Stimulated activated naive B cell treated with anti-CD40 and anti-IgM and Interleukin-4, amounts not matched to agents 10 μg/mL and 1 μg/mL and 100 μg/mL, for 72 hours (primary cell): Measurements from ENCODE around the gene APBA1.

Experiments
- ATAC-seq, 2 donors: fragments of 150-1000 bp; cut with Tn5 transposase; replicated peaks; 2 replicates each; pipeline ENCODE4 v1.10.0; 2021; ENCODE audit warnings: moderate library complexity in 1 of 2
- DNase-seq: peaks from one replicate; pipeline ENCODE4 v3.0.0; 2021
- H3K27ac Mint-ChIP-seq: one replicate; pipeline ENCODE4 v1.8.0; 2022; ENCODE audit warnings: mild to moderate bottlenecking, mixed read lengths
- H3K27me3 Mint-ChIP-seq, 2 donors: one replicate each; pipeline ENCODE4 v1.8.0; 2022; ENCODE audit warnings: mixed read lengths in 2 of 2
- H3K36me3 Mint-ChIP-seq, 2 donors: one replicate each; pipeline ENCODE4 v1.8.0; 2022; ENCODE audit warnings: mixed read lengths in 2 of 2, mild to moderate bottlenecking in 1 of 2
- H3K4me1 Mint-ChIP-seq, 2 donors: one replicate each; pipeline ENCODE4 v1.8.0; 2022; ENCODE audit warnings: mixed read lengths in 2 of 2, mild to moderate bottlenecking in 1 of 2
- H3K4me3 Mint-ChIP-seq, 2 donors: one replicate each; pipeline ENCODE4 v1.8.0; 2022; ENCODE audit warnings: mild to moderate bottlenecking in 2 of 2, mixed read lengths in 2 of 2, moderate library complexity in 1 of 2
- H3K9me3 Mint-ChIP-seq, 2 donors: one replicate each; pipeline ENCODE4 v1.8.0; 2022; ENCODE audit warnings: mixed read lengths in 2 of 2, mild to moderate bottlenecking in 1 of 2

The APBA1 gene

GRCh38 chr9:69527454-69527853 lies 144.7 kb downstream of the APBA1 start:
- peaks cover 16 to 18% of the 10 kb centered on the region in 2 donors for H3K9me3 Mint-ChIP-seq
- no peak for ATAC-seq
- H3K4me1 Mint-ChIP-seq: no peaks in the 10 kb centered on the region
- H3K36me3 Mint-ChIP-seq: no peaks in the 10 kb centered on the region
- no peak for DNase-seq
- no peak overlapping the region for H3K27ac Mint-ChIP-seq
- H3K27me3 Mint-ChIP-seq: peaks cover 17 to 19% of the 10 kb centered on the region in 2 donors
- no peak overlapping the region for H3K4me3 Mint-ChIP-seq

GRCh38 chr9:69526699-69527098 lies 145.5 kb downstream of the APBA1 start:
- DNase-seq: no peak
- Mint-ChIP-seq H3K36me3 (no peaks in the 10 kb centered on the region), H3K27ac (no peak overlapping the region), H3K4me3 (no peak overlapping the region), H3K9me3 (peaks cover 16 to 18% of the 10 kb centered on the region in 2 donors), H3K27me3 (peaks cover 20 to 21% of the 10 kb centered on the region in 2 donors), H3K4me1 (no peaks in the 10 kb centered on the region)
- no peak for ATAC-seq

GRCh38 chr9:69519470-69520240 lies 152.5 kb downstream of the APBA1 start:
- DNase-seq (no peak), ATAC-seq (no peak)
- H3K4me3 Mint-ChIP-seq: no peak overlapping the region
- H3K36me3 Mint-ChIP-seq: no peaks in the 10 kb centered on the region
- H3K27me3 Mint-ChIP-seq: peaks cover 19 to 27% of the 10 kb centered on the region in 2 donors
- no peaks in the 10 kb centered on the region for H3K4me1 Mint-ChIP-seq
- H3K27ac Mint-ChIP-seq: no peak overlapping the region
- H3K9me3 Mint-ChIP-seq: peaks cover 8 to 10% of the 10 kb centered on the region in 2 donors

DNA sequence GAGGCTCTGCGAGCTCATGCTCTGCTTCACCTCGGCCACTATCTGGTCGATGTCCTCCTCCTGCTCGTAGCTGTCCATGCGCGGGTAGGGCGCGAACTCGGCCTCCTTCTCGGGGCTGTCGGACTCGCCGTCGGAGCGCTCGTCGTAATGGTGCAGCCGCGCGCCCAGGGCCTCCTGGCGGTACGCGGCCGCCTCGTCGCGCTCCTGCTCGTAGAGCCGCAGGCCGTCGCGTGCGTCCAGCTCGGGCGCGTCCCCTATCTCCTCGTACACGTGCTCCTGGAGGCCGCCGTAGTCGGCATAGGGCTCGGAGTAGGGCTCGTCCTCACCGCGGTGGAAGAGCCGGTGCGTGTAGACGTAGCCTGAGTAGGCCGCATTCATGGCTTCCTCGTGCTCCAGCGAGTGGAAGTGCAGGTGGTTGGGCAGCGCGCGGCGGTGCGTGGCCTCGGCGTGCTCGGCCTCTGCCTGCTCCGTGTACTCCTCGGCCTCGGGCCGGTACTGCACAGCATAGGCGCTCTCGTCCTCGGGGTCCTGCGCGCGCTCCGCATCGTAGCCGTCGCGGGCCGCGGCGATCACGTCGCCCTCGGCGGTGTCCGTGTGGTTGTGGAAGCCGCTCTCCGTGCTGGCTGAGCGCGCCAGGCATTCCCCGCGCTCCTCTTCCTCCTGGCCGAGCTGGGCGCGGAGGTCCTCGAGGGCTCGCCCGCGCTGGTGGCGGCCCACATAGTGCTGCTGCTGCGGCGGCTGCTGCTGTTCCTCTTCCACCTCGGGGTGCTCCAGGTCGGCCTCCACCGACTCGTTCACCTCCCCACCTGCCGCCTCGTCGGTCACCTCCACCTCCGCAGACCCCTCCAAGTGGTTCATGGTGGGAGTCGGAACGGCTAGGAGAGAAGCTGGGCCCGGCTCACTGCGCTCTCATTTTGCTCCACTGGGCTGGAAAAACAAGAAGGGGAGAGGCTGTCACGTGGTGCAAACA lies 155.5 kb downstream of the APBA1 start:
- Mint-ChIP-seq H3K9me3 (peaks cover 0 to 6% of the 10 kb centered on the region in 2 donors), H3K36me3 (no peaks in the 10 kb centered on the region), H3K4me1 (no peaks in the 10 kb centered on the region), H3K27ac (no peak overlapping the region), H3K4me3 (no peak overlapping the region), H3K27me3 (peaks cover 6 to 9% of the 10 kb centered on the region in 2 donors)
- ATAC-seq (no peak), DNase-seq (no peak)

DNA sequence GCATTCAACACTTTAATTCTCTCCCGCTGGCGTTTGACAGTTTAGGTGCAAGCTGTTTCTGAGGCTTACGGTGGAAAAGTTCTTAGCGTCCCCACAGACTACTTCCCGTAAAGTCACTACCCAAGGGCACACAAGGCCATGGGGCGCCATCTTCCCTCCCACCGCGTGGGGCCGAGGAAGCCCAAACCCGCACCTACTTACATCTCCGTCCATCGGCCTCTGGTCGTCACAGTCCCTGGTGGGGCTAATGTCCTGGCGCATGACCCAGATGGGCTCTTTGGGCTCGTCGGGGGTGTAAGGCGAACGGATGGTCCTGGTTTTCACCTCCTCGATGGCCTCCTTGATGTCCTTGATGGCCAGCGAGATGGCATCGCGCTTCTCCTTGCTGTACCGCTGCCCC lies 156.4 kb downstream of the APBA1 start:
- DNase-seq (no peak), ATAC-seq (no peak)
- Mint-ChIP-seq H3K9me3 (peaks cover 0 to 6% of the 10 kb centered on the region in 2 donors), H3K27me3 (peaks cover 4 to 8% of the 10 kb centered on the region in 2 donors), H3K4me1 (no peaks in the 10 kb centered on the region), H3K27ac (no peak overlapping the region), H3K36me3 (no peaks in the 10 kb centered on the region), H3K4me3 (no peak overlapping the region)

GRCh38 chr9:69513141-69513820 lies 158.9 kb downstream of the APBA1 start:
- ATAC-seq: no peak
- Mint-ChIP-seq H3K27me3 (no peaks in the 10 kb centered on the region), H3K27ac (no peak overlapping the region)

GRCh38 chr9:69504058-69504457 lies 168.1 kb downstream of the APBA1 start:
- H3K36me3 Mint-ChIP-seq: no peaks in the 10 kb centered on the region
- H3K9me3 Mint-ChIP-seq: no peaks in the 10 kb centered on the region
- no peak overlapping the region for H3K27ac Mint-ChIP-seq
- DNase-seq (no peak), ATAC-seq (no peak)
- H3K27me3 Mint-ChIP-seq: peaks cover 0 to 7% of the 10 kb centered on the region in 2 donors
- no peaks in the 10 kb centered on the region for H3K4me1 Mint-ChIP-seq
- H3K4me3 Mint-ChIP-seq: no peak overlapping the region

More at GRCh38 chr9:69513141-69513820, 158.9 kb downstream of the APBA1 start:
- peaks cover 0 to 6% of the 10 kb centered on the region in 2 donors for H3K9me3 Mint-ChIP-seq
- H3K4me3 Mint-ChIP-seq: no peak overlapping the region
- H3K36me3 Mint-ChIP-seq: no peaks in the 10 kb centered on the region
- H3K4me1 Mint-ChIP-seq: no peaks in the 10 kb centered on the region
- no peak for DNase-seq

DNA sequence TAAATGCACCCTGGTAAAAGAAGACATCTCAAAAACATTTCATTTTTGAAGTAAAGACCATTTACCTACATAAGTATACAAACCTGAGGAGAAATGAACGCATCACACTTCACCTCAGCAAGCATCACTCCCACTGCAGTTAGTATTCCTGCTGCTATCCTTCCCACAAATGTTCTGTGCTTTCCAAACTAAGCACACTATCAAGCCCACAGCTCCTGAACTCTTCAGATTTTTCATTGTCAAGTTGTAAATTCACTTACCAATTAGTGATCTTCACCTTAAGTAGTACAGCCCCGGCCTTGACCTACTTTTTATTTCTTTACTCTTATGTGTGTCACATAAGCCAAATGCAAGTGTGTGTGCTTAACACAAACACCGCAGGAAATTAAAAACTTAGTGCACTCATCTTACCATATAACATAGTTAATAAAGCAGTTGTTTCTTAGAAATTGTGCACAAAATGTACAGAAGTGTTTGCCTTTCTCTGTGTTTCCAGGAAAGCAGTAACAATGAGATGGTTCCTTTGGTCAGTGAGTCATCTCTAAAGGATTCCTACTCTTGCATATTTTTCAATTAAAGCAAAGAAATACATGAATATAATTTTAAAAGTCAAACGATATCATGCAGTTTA lies 169.4 kb downstream of the APBA1 start:
- no peak overlapping the region for H3K27ac Mint-ChIP-seq
- H3K4me1 Mint-ChIP-seq: no peaks in the 10 kb centered on the region

GRCh38 chr9:69500896-69501295 lies 171.3 kb downstream of the APBA1 start:
- ATAC-seq: no peak
- no peaks in the 10 kb centered on the region for H3K4me1 Mint-ChIP-seq
- H3K36me3 Mint-ChIP-seq: no peaks in the 10 kb centered on the region

More for the DNA sequence above, 169.4 kb downstream of the APBA1 start:
- no peak for DNase-seq
- peaks cover 0 to 7% of the 10 kb centered on the region in 2 donors for H3K27me3 Mint-ChIP-seq
- no peak overlapping the region for H3K4me3 Mint-ChIP-seq
- H3K36me3 Mint-ChIP-seq: no peaks in the 10 kb centered on the region
- ATAC-seq: no peak
- H3K9me3 Mint-ChIP-seq: no peaks in the 10 kb centered on the region

GRCh38 chr9:69499959-69500358 lies 172.2 kb downstream of the APBA1 start:
- Mint-ChIP-seq H3K27ac (no peak overlapping the region), H3K9me3 (no peaks in the 10 kb centered on the region)

More at GRCh38 chr9:69500896-69501295, 171.3 kb downstream of the APBA1 start:
- Mint-ChIP-seq H3K9me3 (no peaks in the 10 kb centered on the region), H3K4me3 (no peak overlapping the region), H3K27ac (no peak overlapping the region), H3K27me3 (peaks cover 0 to 7% of the 10 kb centered on the region in 2 donors)
- DNase-seq: no peak

GRCh38 chr9:69499407-69499806 lies 172.8 kb downstream of the APBA1 start:
- Mint-ChIP-seq H3K27ac (no peak overlapping the region), H3K4me3 (no peak overlapping the region), H3K4me1 (no peaks in the 10 kb centered on the region), H3K27me3 (peaks cover 0 to 6% of the 10 kb centered on the region in 2 donors), H3K36me3 (no peaks in the 10 kb centered on the region), H3K9me3 (no peaks in the 10 kb centered on the region)
- ATAC-seq (no peak), DNase-seq (no peak)

More at GRCh38 chr9:69499959-69500358, 172.2 kb downstream of the APBA1 start:
- Mint-ChIP-seq H3K36me3 (no peaks in the 10 kb centered on the region), H3K27me3 (peaks cover 0 to 7% of the 10 kb centered on the region in 2 donors), H3K4me1 (no peaks in the 10 kb centered on the region), H3K4me3 (no peak overlapping the region)
- DNase-seq (no peak), ATAC-seq (no peak)

GRCh38 chr9:69498470-69498869 lies 173.7 kb downstream of the APBA1 start:
- H3K36me3 Mint-ChIP-seq: no peaks in the 10 kb centered on the region

DNA sequence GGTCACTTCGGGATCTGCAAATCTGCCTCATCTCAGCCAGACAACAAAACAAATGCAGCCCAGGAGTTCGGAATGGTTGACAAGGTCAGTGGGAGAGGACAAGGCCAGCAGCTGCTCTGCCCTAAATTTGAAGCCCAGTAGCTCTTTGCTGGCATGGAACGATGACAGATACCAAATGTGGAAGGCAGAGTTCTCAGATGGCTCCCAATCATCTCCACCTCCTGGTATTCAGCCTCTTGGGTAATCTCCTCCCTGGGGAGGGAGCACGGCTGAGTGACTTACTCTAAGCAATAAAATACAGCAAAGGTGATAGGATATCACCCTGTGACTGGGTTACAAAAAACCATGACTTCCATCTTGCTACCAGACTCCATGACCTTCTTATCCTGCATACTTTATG lies 174.4 kb downstream of the APBA1 start:
- H3K4me3 Mint-ChIP-seq: no peak overlapping the region
- no peaks in the 10 kb centered on the region for H3K9me3 Mint-ChIP-seq
- no peaks in the 10 kb centered on the region for H3K27me3 Mint-ChIP-seq
- H3K36me3 Mint-ChIP-seq: no peaks in the 10 kb centered on the region
- ATAC-seq (no peak), DNase-seq (no peak)
- H3K27ac Mint-ChIP-seq: no peak overlapping the region
- H3K4me1 Mint-ChIP-seq: no peaks in the 10 kb centered on the region

More at GRCh38 chr9:69498470-69498869, 173.7 kb downstream of the APBA1 start:
- H3K4me3 Mint-ChIP-seq: no peak overlapping the region
- H3K9me3 Mint-ChIP-seq: no peaks in the 10 kb centered on the region
- H3K4me1 Mint-ChIP-seq: no peaks in the 10 kb centered on the region
- no peaks in the 10 kb centered on the region for H3K27me3 Mint-ChIP-seq
- ATAC-seq (no peak), DNase-seq (no peak)
- no peak overlapping the region for H3K27ac Mint-ChIP-seq
